ENCODE measurements around the gene RTN1. TPM values are rescaled to one million over a fixed set of nuclear protein-coding genes. Genes with fewer than 3 reads are reported as not detected.

The RTN1 gene
- total RNA-seq, 1 donor from 2014 or later, result 2.6 TPM

- Histone ChIP-seq H3K27me3 (ENCODE audit: control insufficient read depth in 3 of 3, insufficient read depth in 3 of 3, low read length in 3 of 3) (no peaks in the 10 kb centered on the region), H3K4me3 (ENCODE audit: low read length in 3 of 3) (no peak overlapping the region), H3K27ac (ENCODE audit: low read depth, low read length) (no peak overlapping the region), H3K9ac (ENCODE audit: low read depth in 1 of 3, low read length in 3 of 3) (no peak overlapping the region), H3K4me1 (ENCODE audit: control insufficient read depth in 3 of 3, insufficient read depth in 3 of 3, low read length in 3 of 3) (no peaks in the 10 kb centered on the region), H3K9me3 (ENCODE audit: control insufficient read depth in 3 of 3, low read length in 3 of 3) (no peaks in the 10 kb centered on the region), H3K36me3 (ENCODE audit: control insufficient read depth in 3 of 3, insufficient read depth in 3 of 3, low read length in 3 of 3) (no peaks in the 10 kb centered on the region)
These were observed 27.3 kb upstream of the RTN1 start for GRCh38 chr14:59897757-59898383.

DNA sequence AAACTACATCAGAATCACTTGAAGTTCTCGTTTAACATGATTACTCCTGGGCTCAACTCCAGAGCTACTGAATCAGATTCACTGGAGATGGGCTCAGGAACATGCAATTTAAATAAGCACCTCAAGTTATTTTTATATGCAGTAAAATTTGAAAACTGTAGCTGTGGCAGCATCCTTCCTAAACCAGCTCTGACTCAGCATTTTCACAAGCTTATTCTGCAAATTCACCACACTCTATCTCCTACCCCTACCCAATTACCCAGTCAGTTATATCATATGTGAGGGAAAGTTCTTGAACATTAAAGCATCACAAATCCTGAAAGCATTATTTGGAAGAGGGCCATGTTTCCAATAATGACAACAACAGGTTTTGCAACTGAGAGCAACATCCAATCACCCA, 25.1 kb upstream of the RTN1 start:
- Histone ChIP-seq H3K36me3 (ENCODE audit: control insufficient read depth in 3 of 3, insufficient read depth in 3 of 3, low read length in 3 of 3) (no peaks in the 10 kb centered on the region), H3K27ac (ENCODE audit: low read depth, low read length) (no peak overlapping the region), H3K4me1 (ENCODE audit: control insufficient read depth in 3 of 3, insufficient read depth in 3 of 3, low read length in 3 of 3) (no peaks in the 10 kb centered on the region), H3K27me3 (ENCODE audit: control insufficient read depth in 3 of 3, insufficient read depth in 3 of 3, low read length in 3 of 3) (no peaks in the 10 kb centered on the region), H3K9me3 (ENCODE audit: control insufficient read depth in 3 of 3, low read length in 3 of 3) (no peaks in the 10 kb centered on the region), H3K4me3 (ENCODE audit: low read length in 3 of 3) (no peak overlapping the region), H3K9ac (ENCODE audit: low read depth in 1 of 3, low read length in 3 of 3) (no peak overlapping the region)

DNA sequence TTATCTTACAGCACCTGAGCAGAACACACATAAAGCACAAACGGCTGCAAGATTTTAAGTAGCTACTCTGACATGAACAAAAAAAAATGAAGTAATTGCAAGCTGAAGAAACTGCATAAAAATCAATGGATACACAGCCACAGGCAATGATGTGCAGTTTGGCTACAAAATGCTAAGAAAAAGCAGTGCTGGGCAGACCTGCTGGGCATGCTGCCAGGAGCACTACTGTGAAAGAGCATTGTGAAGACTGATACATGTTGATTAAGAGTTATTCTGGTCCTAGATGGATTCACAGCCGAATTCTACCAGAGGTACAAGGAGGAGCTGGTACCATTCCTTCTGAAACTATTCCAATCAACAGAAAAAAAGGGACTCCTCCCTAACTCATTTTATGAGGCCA, 20.1 kb upstream of the RTN1 start:
- Histone ChIP-seq H3K4me1 (ENCODE audit: control insufficient read depth in 3 of 3, insufficient read depth in 3 of 3, low read length in 3 of 3) (no peaks in the 10 kb centered on the region), H3K4me3 (ENCODE audit: low read length in 3 of 3) (no peak overlapping the region), H3K9me3 (ENCODE audit: control insufficient read depth in 3 of 3, low read length in 3 of 3) (no peaks in the 10 kb centered on the region), H3K9ac (ENCODE audit: low read depth in 1 of 3, low read length in 3 of 3) (no peak overlapping the region), H3K36me3 (ENCODE audit: control insufficient read depth in 3 of 3, insufficient read depth in 3 of 3, low read length in 3 of 3) (no peaks in the 10 kb centered on the region), H3K27me3 (ENCODE audit: control insufficient read depth in 3 of 3, insufficient read depth in 3 of 3, low read length in 3 of 3) (no peaks in the 10 kb centered on the region), H3K27ac (ENCODE audit: low read depth, low read length) (no peak overlapping the region)

DNA sequence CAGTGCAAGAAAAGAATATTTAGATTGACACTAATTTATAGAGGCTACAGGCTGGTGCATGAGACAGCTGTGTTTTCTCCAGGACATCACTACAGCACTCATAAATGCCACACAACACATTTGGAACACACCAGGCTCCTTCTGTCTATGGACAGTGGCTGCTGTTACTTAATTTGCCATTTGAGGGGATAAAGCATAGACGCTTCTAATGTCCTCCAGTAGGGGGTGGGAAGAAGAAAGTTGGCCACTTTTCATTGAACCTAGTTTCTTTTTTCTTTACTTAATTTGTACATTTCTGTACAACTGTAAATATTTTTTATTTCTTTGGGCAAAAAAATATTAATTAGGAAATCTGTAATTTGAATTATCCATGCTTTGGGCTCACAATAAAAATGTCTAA, 12.4 kb upstream of the RTN1 start:
- H3K27me3 ChIP-seq (ENCODE audit: control insufficient read depth in 3 of 3, insufficient read depth in 3 of 3, low read length in 3 of 3), result peaks cover 0 to 6% (median 3%) of the 10 kb centered on the region in 3 donors
- no peaks in the 10 kb centered on the region for H3K9me3 ChIP-seq (ENCODE audit: control insufficient read depth in 3 of 3, low read length in 3 of 3)
- no peak overlapping the region for H3K4me3 ChIP-seq (ENCODE audit: low read length in 3 of 3)
- no peak overlapping the region for H3K9ac ChIP-seq (ENCODE audit: low read depth in 1 of 3, low read length in 3 of 3)
- H3K4me1 ChIP-seq (ENCODE audit: control insufficient read depth in 3 of 3, insufficient read depth in 3 of 3, low read length in 3 of 3), result no peaks in the 10 kb centered on the region
- no peak overlapping the region for H3K27ac ChIP-seq (ENCODE audit: low read depth, low read length)
- no peaks in the 10 kb centered on the region for H3K36me3 ChIP-seq (ENCODE audit: control insufficient read depth in 3 of 3, insufficient read depth in 3 of 3, low read length in 3 of 3)

GRCh38 chr14:59871166-59871495, 555 bp upstream of the RTN1 start:
- peaks cover 17 to 36% (median 19%) of the 10 kb centered on the region in 3 donors for H3K27me3 ChIP-seq (ENCODE audit: control insufficient read depth in 3 of 3, insufficient read depth in 3 of 3, low read length in 3 of 3)
- H3K9ac ChIP-seq (ENCODE audit: low read depth in 1 of 3, low read length in 3 of 3), result peak overlapping the region in 2 of 3 donors; percentile 45 to 68
- H3K4me1 ChIP-seq (ENCODE audit: control insufficient read depth in 3 of 3, insufficient read depth in 3 of 3, low read length in 3 of 3), result peaks cover 8 to 17% (median 15%) of the 10 kb centered on the region in 3 donors

DNA sequence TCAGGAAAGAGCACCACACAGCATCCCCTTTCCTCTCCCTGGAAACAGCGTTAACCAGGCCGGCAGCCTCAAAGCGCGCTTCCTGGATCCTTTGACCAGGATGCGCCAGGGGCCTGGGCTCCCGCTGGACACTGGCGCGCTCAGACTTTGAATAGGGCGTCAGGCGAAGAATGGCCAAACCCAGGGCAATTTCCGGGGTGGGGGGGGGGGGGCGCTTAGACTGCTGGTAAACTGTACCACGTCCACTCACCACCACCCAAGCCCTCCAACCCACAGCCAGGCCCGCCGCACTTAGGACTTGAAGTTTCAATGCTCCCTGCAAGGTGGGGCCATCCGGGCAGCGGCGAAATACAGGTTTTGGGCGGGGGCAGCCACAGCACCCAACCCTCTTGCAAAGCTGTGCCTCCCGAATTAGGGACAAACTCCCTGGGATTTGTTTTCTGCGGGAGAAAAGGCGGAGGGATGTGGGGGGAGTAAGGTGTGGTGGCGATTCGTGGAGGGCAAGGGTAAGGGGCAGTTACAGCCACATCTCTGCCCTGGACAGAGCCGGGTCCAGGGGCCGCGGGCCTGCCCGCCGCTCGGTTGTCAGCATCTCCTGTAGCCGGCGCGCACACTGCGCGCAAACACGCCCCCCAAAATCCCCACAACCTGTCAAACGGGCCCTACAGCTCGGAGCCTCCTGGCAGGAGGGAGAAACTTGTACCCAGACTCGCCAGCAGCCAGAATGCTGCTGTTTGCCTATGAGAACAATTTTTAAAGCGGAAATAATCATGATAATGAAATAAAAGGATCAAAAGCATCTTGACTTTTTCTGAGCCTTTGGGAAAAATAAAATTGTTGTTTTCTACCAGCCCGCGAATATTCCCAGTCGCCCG, 958 bp downstream of the RTN1 start:
- Histone ChIP-seq H3K27ac (ENCODE audit: low read depth, low read length) (no peak overlapping the region), H3K4me1 (ENCODE audit: control insufficient read depth in 3 of 3, insufficient read depth in 3 of 3, low read length in 3 of 3) (peaks cover 8 to 17% (median 15%) of the 10 kb centered on the region in 3 donors), H3K4me3 (ENCODE audit: low read length in 3 of 3) (peak overlapping the region; percentile 25 to 76 (median 71)), H3K9me3 (ENCODE audit: control insufficient read depth in 3 of 3, low read length in 3 of 3) (no peaks in the 10 kb centered on the region), H3K36me3 (ENCODE audit: control insufficient read depth in 3 of 3, insufficient read depth in 3 of 3, low read length in 3 of 3) (no peaks in the 10 kb centered on the region), H3K9ac (ENCODE audit: low read depth in 1 of 3, low read length in 3 of 3) (peak overlapping the region in 1 of 3 donors; percentile 45), H3K27me3 (ENCODE audit: control insufficient read depth in 3 of 3, insufficient read depth in 3 of 3, low read length in 3 of 3) (peaks cover 17 to 36% (median 19%) of the 10 kb centered on the region in 3 donors)

More at GRCh38 chr14:59871166-59871495, 555 bp upstream of the RTN1 start:
- Histone ChIP-seq H3K4me3 (ENCODE audit: low read length in 3 of 3) (peak overlapping the region; percentile 66 to 76 (median 71)), H3K27ac (ENCODE audit: low read depth, low read length) (no peak overlapping the region), H3K9me3 (ENCODE audit: control insufficient read depth in 3 of 3, low read length in 3 of 3) (no peaks in the 10 kb centered on the region), H3K36me3 (ENCODE audit: control insufficient read depth in 3 of 3, insufficient read depth in 3 of 3, low read length in 3 of 3) (no peaks in the 10 kb centered on the region)

- no peaks in the 10 kb centered on the region for H3K36me3 ChIP-seq (ENCODE audit: control insufficient read depth in 3 of 3, insufficient read depth in 3 of 3, low read length in 3 of 3)
- H3K4me3 ChIP-seq (ENCODE audit: low read length in 3 of 3), result no peak overlapping the region
- H3K9ac ChIP-seq (ENCODE audit: low read depth in 1 of 3, low read length in 3 of 3), result no peak overlapping the region
- H3K9me3 ChIP-seq (ENCODE audit: control insufficient read depth in 3 of 3, low read length in 3 of 3), result no peaks in the 10 kb centered on the region
- H3K27me3 ChIP-seq (ENCODE audit: control insufficient read depth in 3 of 3, insufficient read depth in 3 of 3, low read length in 3 of 3), result peaks cover 19 to 36% (median 20%) of the 10 kb centered on the region in 3 donors
- H3K27ac ChIP-seq (ENCODE audit: low read depth, low read length), result no peak overlapping the region
- peaks cover 8 to 17% (median 15%) of the 10 kb centered on the region in 3 donors for H3K4me1 ChIP-seq (ENCODE audit: control insufficient read depth in 3 of 3, insufficient read depth in 3 of 3, low read length in 3 of 3)
These were observed 2.6 kb downstream of the RTN1 start for GRCh38 chr14:59868021-59868420.

DNA sequence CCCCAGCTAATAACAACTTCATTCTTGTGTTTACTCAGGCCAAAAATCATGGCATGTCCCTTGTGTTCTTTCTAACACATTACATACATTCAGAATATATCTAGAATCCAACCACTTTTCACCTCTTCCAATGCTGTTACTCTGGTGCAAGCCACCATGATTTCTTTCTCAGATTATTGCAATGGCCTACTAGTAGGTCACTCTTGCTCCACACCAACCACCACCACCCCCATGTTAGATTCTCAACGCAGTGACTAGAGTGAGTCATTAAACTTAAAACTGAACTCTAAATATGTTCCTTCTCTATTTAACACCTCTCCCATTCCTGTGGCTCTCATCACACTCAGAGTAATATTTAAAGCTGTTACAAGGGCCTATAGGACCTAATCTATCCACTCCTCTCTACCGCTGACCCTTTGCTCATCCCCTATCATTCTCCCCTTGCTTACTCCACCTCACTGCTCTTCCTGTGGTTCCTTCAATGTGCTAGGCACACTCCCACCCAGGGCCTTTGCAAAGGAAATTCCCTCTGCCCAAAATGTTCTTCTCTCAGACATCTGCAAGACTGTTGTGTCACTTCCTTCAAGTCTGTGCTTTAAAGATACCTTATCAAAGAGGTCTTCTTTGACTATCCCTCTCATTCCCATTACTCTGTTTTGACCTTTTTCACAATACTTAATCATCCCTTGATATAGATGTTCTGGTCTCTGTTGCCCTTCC, 6.6 kb downstream of the RTN1 start:
- Histone ChIP-seq H3K4me1 (ENCODE audit: control insufficient read depth in 3 of 3, insufficient read depth in 3 of 3, low read length in 3 of 3) (no peaks in the 10 kb centered on the region), H3K27me3 (ENCODE audit: control insufficient read depth in 3 of 3, insufficient read depth in 3 of 3, low read length in 3 of 3) (peaks cover 3 to 14% (median 7%) of the 10 kb centered on the region in 3 donors), H3K4me3 (ENCODE audit: low read length in 3 of 3) (no peak overlapping the region), H3K9me3 (ENCODE audit: control insufficient read depth in 3 of 3, low read length in 3 of 3) (peaks cover 0 to 3% (median 0%) of the 10 kb centered on the region in 3 donors), H3K9ac (ENCODE audit: low read depth in 1 of 3, low read length in 3 of 3) (no peak overlapping the region), H3K27ac (ENCODE audit: low read depth, low read length) (no peak overlapping the region), H3K36me3 (ENCODE audit: control insufficient read depth in 3 of 3, insufficient read depth in 3 of 3, low read length in 3 of 3) (no peaks in the 10 kb centered on the region)

DNA sequence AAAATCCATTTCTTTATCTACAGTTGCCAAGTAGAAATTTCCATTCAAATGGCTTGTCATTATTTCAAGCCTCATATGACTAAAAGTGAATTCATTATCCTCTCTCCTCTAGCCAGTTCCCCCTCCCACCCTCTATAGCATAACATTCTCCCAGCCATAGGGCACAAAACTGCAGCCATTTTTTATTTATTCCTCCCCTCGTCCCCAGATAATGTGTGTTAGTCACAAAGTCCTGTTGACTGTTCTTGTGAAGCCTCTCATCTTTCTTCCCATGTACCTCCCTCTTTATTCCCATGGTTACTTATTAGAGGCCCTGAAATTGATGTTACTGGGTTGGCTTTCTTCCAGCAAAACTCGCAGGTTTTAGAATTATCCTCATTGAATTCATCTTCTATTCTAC, 13.2 kb downstream of the RTN1 start:
- Histone ChIP-seq H3K9ac (ENCODE audit: low read depth in 1 of 3, low read length in 3 of 3) (no peak overlapping the region), H3K27me3 (ENCODE audit: control insufficient read depth in 3 of 3, insufficient read depth in 3 of 3, low read length in 3 of 3) (no peaks in the 10 kb centered on the region), H3K36me3 (ENCODE audit: control insufficient read depth in 3 of 3, insufficient read depth in 3 of 3, low read length in 3 of 3) (no peaks in the 10 kb centered on the region), H3K4me3 (ENCODE audit: low read length in 3 of 3) (no peak overlapping the region), H3K9me3 (ENCODE audit: control insufficient read depth in 3 of 3, low read length in 3 of 3) (peaks cover 0 to 3% (median 0%) of the 10 kb centered on the region in 3 donors), H3K4me1 (ENCODE audit: control insufficient read depth in 3 of 3, insufficient read depth in 3 of 3, low read length in 3 of 3) (no peaks in the 10 kb centered on the region), H3K27ac (ENCODE audit: low read depth, low read length) (no peak overlapping the region)

- Histone ChIP-seq H3K36me3 (ENCODE audit: control insufficient read depth in 3 of 3, insufficient read depth in 3 of 3, low read length in 3 of 3) (no peaks in the 10 kb centered on the region), H3K9me3 (ENCODE audit: control insufficient read depth in 3 of 3, low read length in 3 of 3) (no peaks in the 10 kb centered on the region), H3K4me3 (ENCODE audit: low read length in 3 of 3) (no peak overlapping the region), H3K9ac (ENCODE audit: low read depth in 1 of 3, low read length in 3 of 3) (no peak overlapping the region), H3K27me3 (ENCODE audit: control insufficient read depth in 3 of 3, insufficient read depth in 3 of 3, low read length in 3 of 3) (no peaks in the 10 kb centered on the region), H3K4me1 (ENCODE audit: control insufficient read depth in 3 of 3, insufficient read depth in 3 of 3, low read length in 3 of 3) (no peaks in the 10 kb centered on the region), H3K27ac (ENCODE audit: low read depth, low read length) (no peak overlapping the region)
These were observed 18.2 kb downstream of the RTN1 start for GRCh38 chr14:59852350-59852749.
